PC-3 (cell line): ENCODE results near the gene SMARCD1.

Experiments
- CTCF ChIP-seq: fragments of 300-600 bp; sonication (generic); conservative IDR thresholded peaks from 2 replicates; pipeline ENCODE4 v1.5.1; 2017; ENCODE audit warnings: antibody characterized with exemption, low read depth, mild to moderate bottlenecking, low read length
- EZH2phosphoT487 ChIP-seq: fragments of 300-600 bp; sonication (generic); IDR thresholded peaks from 2 replicates; pipeline ENCODE4 v1.6.1; 2018; ENCODE audit warnings: mild to moderate bottlenecking, antibody characterized with exemption, low read length, borderline replicate concordance

GRCh38 chr12:50082644-50083043, 2.5 kb upstream of the SMARCD1 start:
- TF ChIP-seq CTCF (no peak), EZH2phosphoT487 (no peak)
